ENCODE data around the gene CARD10.

- TF ChIP-seq EZH2phosphoT487 (IDR thresholded peaks at IDR 0.05) (no peak), CTCF (IDR thresholded peaks at IDR 0.05) (no peak), EZH2 (IDR thresholded peaks at IDR 0.05) (no peak)
These were observed 23.7 kb upstream of the CARD10 start for GRCh38 chr22:37542959-37543358.

Measured in neural progenitor cell (in vitro differentiated cells).